Naive B cell (primary cell): ENCODE data around the gene PRKAR1A. TPM values are rescaled to one million over a fixed set of nuclear protein-coding genes. Genes with fewer than 3 reads are reported as not detected.

Experiments
- ATAC-seq, 2 donors: fragments of 150-1000 bp; cut with Tn5 transposase; 2 replicates each; pipeline ENCODE4 v1.10.0; 2021; ENCODE audit warnings: low read depth in 2 of 2, mild to moderate bottlenecking in 2 of 2, moderate library complexity in 2 of 2
- DNase-seq: peaks from one replicate; pipeline ENCODE4 v3.0.0; 2022
- H3K27ac Mint-ChIP-seq, 6 donors: one replicate each; pipeline ENCODE4 v1.8.0; 2020 to 2022; ENCODE audit warnings: mild to moderate bottlenecking in 6 of 6, mixed read lengths in 6 of 6, moderate library complexity in 5 of 6, inconsistent platforms in 2 of 6
- H3K27me3 Mint-ChIP-seq, 3 donors: one replicate each; pipeline ENCODE4 v1.8.0; 2021 to 2022; ENCODE audit warnings: mixed read lengths in 3 of 3, mild to moderate bottlenecking in 1 of 3
- H3K36me3 Mint-ChIP-seq, 2 donors: one replicate each; pipeline ENCODE4 v1.8.0; 2020 to 2022; ENCODE audit warnings: mixed read lengths in 2 of 2, inconsistent platforms in 1 of 2, mild to moderate bottlenecking in 1 of 2
- H3K4me1 Mint-ChIP-seq, 3 donors: one replicate each; pipeline ENCODE4 v1.8.0; 2020 to 2022; ENCODE audit warnings: mixed read lengths in 3 of 3, inconsistent platforms in 1 of 3, mild to moderate bottlenecking in 1 of 3, moderate library complexity in 1 of 3
- H3K4me3 Mint-ChIP-seq, 8 donors: one replicate each; pipeline ENCODE4 v1.8.0; 2020 to 2022; ENCODE audit warnings: mild to moderate bottlenecking in 8 of 8, mixed read lengths in 8 of 8, moderate library complexity in 8 of 8, inconsistent platforms in 2 of 8
- H3K9me3 Mint-ChIP-seq, 7 donors: one replicate each; pipeline ENCODE4 v1.8.0; 2020 to 2022; ENCODE audit warnings: mixed read lengths in 7 of 7, mild to moderate bottlenecking in 5 of 7, inconsistent platforms in 2 of 7, moderate library complexity in 1 of 7
- polyA plus RNA-seq, 6 donors: library from polyadenylated mRNA; unstranded; fragments of 300-500 nt; fragmentation: Illumina TruSeq; gene quantifications; one replicate each; pipeline ENCODE4 v1.2.3, GENCODE V29; 2021; ENCODE audit warnings: low read depth in 6 of 6

Gene PRKAR1A
- polyA plus RNA-seq, 6 donors from 2014 or later, result 183 to 245 (median 212) TPM

DNA sequence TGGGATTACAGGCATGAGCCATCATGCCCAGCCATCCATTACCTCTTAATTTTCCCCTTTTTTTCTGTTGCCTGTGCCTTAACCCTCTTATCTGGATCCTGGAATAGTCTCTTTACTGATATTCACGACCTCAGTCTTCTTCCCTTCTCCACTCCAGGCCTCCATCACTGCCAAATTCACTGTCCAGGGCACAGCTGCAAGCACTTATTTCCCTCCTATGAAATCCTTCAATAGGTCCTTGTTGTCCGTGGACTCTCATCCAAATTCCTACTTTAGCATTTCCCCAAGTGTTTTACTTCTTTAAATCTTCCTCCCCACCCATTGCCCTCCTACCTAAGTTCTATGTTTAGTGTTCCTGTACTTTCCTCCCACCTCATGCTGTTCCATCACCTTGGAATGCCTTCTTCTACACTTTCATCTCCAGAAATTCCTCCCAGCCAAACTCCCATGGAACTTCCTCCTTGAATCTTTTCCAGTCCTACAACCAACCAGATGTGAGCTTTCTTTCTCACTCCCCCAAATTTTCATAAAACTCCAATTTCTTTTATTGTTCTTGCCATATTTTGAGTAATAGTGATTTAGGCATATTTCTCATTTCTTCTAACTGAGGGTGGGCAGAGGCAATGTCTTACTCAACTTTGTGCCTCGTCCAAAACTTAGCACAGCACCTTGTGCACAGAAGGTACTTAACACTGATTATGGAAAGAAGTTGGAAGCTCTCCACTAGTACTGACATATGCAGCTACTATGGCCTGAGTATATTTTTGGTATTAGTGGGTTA, 53.6 kb downstream of the PRKAR1A start:
- DNase-seq (no peak), ATAC-seq (no peak)
- Mint-ChIP-seq H3K4me1 (no peaks in the 10 kb centered on the region), H3K4me3 (no peak overlapping the region), H3K27ac (peak overlapping the region in 2 of 6 donors; percentile 30 to 58), H3K36me3 (no peaks in the 10 kb centered on the region), H3K27me3 (peaks cover 14 to 25% (median 17%) of the 10 kb centered on the region in 3 donors), H3K9me3 (peaks cover 0 to 4% (median 0%) of the 10 kb centered on the region in 7 donors)

DNA sequence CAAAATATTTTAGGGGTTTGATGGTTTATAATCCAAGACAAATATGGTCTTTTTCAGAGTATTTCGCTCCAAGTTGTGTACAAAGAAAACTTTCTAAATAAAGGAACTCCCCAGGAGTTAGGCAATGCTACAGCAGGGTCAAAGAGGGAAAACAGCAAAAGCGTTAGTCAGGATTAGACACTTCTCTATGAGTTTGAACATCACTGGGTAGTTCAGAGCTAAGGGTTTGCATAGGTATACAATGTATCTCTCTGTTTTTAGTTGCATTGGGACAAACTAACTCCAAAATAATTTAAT, 54.2 kb downstream of the PRKAR1A start:
- Mint-ChIP-seq H3K27me3 (peaks cover 14 to 25% (median 17%) of the 10 kb centered on the region in 3 donors), H3K4me1 (no peaks in the 10 kb centered on the region), H3K27ac (no peak overlapping the region), H3K9me3 (peaks cover 0 to 4% (median 0%) of the 10 kb centered on the region in 7 donors), H3K4me3 (no peak overlapping the region), H3K36me3 (no peaks in the 10 kb centered on the region)
- DNase-seq, result no peak
- no peak for ATAC-seq

DNA sequence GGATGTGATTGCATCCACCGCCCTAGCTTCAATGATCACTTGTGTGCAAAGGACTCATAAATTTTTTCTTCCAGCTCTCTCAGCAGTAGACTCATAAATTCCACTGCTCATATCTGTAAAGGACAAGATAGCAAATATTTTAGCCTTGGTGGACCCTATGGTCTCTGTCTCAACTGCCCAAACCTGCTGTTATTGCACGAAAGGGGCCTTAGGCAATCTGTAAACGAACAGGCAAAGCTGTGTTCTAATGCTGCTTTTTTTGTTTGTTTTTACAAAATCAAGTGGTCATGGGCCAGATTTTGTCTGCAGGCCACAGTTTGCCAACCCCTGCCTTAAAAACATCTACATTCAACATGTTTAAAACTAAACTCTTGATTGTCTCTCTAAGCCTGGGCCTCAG, 54.8 kb downstream of the PRKAR1A start:
- H3K27me3 Mint-ChIP-seq, result peaks cover 14 to 25% (median 17%) of the 10 kb centered on the region in 3 donors
- no peaks in the 10 kb centered on the region for H3K4me1 Mint-ChIP-seq

DNA sequence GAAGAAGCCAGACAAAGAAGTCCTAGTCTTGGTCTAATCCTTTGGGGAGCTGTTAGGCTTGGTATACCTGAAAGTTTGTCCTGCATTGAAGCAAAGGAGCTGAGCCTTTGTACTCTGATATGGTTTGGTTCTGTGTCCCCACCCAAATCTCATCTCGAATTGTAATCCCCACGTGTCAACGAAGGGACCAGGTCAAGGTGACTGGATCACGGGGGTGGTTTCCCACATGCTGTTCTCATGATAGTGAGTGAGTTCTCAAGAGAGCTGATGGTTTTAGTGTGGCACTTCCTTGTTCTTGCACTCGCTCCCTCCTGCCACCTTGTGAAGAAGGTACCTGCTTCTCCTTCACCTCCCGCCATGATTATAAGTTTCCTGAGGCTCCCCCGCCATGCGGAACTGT, 55.4 kb downstream of the PRKAR1A start:
- ATAC-seq, result no peak
- DNase-seq, result no peak
- Mint-ChIP-seq H3K27me3 (peaks cover 14 to 25% (median 17%) of the 10 kb centered on the region in 3 donors), H3K27ac (no peak overlapping the region), H3K36me3 (no peaks in the 10 kb centered on the region), H3K9me3 (peaks cover 0 to 4% (median 0%) of the 10 kb centered on the region in 7 donors), H3K4me1 (no peaks in the 10 kb centered on the region), H3K4me3 (no peak overlapping the region)

More for the DNA sequence above, 54.8 kb downstream of the PRKAR1A start:
- Mint-ChIP-seq H3K27ac (no peak overlapping the region), H3K36me3 (no peaks in the 10 kb centered on the region), H3K4me3 (no peak overlapping the region), H3K9me3 (peaks cover 0 to 4% (median 0%) of the 10 kb centered on the region in 7 donors)
- DNase-seq (no peak), ATAC-seq (no peak)

DNA sequence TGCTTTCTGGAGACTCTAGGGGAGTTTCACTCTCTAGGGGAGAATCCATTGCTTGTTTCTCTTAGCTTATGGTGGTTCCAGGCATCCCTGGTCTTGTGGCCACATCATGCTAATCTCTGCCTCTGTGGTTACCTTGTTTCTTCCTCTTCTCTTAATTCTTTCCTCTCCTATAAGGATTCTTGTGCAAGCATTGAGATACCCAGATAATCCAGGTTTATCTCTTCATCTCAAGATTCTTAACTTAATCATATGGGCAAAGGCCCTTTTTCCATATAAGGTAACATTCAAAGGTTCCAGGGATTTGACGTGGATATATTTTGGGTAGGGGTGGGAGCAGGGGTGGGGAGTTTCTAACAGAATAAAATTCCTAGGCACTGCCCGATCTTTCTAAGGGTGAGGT, 56.4 kb downstream of the PRKAR1A start:
- no peak overlapping the region for H3K27ac Mint-ChIP-seq
- H3K27me3 Mint-ChIP-seq, result peaks cover 14 to 25% (median 17%) of the 10 kb centered on the region in 3 donors
- peaks cover 0 to 4% (median 0%) of the 10 kb centered on the region in 7 donors for H3K9me3 Mint-ChIP-seq
- no peaks in the 10 kb centered on the region for H3K36me3 Mint-ChIP-seq
- no peak overlapping the region for H3K4me3 Mint-ChIP-seq
- ATAC-seq, result no peak
- DNase-seq, result no peak
- no peaks in the 10 kb centered on the region for H3K4me1 Mint-ChIP-seq

DNA sequence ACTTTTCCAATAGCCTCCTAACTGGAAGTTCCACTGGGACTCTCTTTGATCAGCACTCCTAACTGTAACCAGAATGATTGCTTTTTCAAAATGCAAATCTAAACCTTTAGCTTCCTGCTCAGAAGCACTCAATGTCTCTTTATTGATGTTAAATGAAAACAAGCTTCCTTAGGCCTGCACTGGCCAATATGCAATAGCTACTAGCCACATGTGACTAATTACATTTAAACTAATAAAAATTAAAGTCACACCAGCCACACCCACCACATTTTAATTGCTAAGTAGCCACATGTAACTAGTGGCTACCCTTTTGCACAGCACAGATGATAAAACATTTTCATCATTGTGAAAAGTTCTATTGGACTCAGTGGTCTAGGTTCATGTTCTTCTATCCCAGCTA, 57.1 kb downstream of the PRKAR1A start:
- no peak overlapping the region for H3K4me3 Mint-ChIP-seq
- no peak overlapping the region for H3K27ac Mint-ChIP-seq
- no peaks in the 10 kb centered on the region for H3K36me3 Mint-ChIP-seq
- peaks cover 14 to 24% (median 17%) of the 10 kb centered on the region in 3 donors for H3K27me3 Mint-ChIP-seq
- no peak for ATAC-seq
- DNase-seq, result no peak
- peaks cover 0 to 4% (median 0%) of the 10 kb centered on the region in 7 donors for H3K9me3 Mint-ChIP-seq
- H3K4me1 Mint-ChIP-seq, result no peaks in the 10 kb centered on the region

DNA sequence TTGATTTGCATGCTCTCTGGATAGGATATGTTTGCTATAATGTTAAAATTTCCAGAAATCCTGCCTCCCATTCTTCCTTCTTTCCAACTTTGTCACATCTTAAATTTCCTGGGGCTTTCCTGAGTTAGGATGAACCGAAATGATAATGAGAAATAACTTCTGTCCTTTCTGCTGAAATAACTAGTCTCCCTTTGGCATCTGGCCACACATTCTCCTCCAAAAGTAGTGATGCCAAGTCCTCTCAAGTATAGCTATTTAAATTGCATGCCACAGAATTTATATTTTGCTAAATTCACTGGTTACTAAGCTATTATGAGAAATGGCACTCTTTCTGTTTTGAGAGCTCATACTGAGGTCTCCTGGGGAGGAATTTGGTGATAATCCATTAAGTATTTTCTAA, 58.3 kb downstream of the PRKAR1A start:
- no peak for DNase-seq
- H3K4me1 Mint-ChIP-seq, result no peaks in the 10 kb centered on the region
- no peak for ATAC-seq
- no peaks in the 10 kb centered on the region for H3K36me3 Mint-ChIP-seq
- H3K27me3 Mint-ChIP-seq, result peaks cover 12 to 17% (median 14%) of the 10 kb centered on the region in 3 donors
- no peak overlapping the region for H3K4me3 Mint-ChIP-seq
- H3K9me3 Mint-ChIP-seq, result peaks cover 0 to 3% (median 0%) of the 10 kb centered on the region in 7 donors
- no peak overlapping the region for H3K27ac Mint-ChIP-seq

DNA sequence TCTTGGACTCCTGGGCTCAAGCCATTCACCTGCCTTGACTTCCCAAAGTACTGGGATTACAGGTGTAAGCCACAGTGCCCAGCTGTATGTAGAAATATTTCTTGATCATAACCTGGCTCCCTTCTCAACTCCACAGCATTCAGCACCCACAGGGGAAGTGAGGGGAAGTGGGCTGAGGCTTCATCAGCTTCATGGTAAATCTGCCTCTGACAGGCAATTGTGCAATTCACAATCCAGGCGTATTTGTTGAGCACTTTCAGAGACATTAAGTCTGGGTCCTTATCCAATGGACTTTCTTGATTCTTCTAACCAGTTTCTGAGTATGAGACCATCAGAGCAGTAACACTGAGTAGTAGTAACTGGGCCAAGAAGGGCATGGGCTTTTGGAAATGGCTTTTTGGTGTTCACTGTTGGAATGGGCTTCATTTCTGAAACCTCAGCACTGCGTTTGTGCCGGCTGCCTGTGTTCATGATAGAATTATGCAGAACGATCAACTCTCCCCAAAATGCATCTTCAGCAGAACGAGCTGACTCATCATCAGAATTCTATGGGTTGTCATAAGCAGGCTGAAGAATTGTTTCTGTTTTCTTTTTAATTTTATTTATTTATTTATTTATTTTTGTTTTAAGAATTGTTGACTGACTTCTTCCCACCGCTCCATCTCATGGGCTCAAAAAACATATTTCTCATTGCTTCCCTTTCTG, 60.1 kb downstream of the PRKAR1A start:
- H3K27me3 Mint-ChIP-seq, result peaks cover 4 to 15% (median 7%) of the 10 kb centered on the region in 3 donors
- no peaks in the 10 kb centered on the region for H3K9me3 Mint-ChIP-seq
- ATAC-seq (no peak), DNase-seq (no peak)
- no peaks in the 10 kb centered on the region for H3K36me3 Mint-ChIP-seq
- H3K27ac Mint-ChIP-seq, result no peak overlapping the region
- no peak overlapping the region for H3K4me3 Mint-ChIP-seq
- H3K4me1 Mint-ChIP-seq, result no peaks in the 10 kb centered on the region

DNA sequence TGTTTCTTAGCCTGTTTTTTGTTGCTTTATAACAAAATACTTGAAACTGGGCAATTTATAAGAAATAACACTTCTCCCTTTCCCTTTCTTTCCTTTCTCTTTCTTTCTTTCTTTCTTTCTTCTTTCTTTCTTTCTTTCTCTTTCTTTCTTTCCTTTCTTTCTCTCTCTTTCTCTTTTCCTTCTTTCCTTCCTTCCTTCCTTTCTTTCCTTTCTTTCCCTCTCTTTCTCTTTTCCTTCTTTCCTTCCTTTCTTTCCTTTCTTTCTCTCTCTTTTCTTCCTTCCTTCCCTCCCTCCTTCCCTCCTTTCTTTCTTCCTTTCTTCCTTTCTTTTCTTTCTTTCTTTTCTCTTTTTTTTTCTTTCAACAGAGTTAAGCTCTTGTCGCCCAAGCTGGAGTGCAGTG, 61.1 kb downstream of the PRKAR1A start:
- DNase-seq (no peak), ATAC-seq (no peak)
- no peak overlapping the region for H3K4me3 Mint-ChIP-seq
- H3K9me3 Mint-ChIP-seq, result no peaks in the 10 kb centered on the region
- H3K36me3 Mint-ChIP-seq, result no peaks in the 10 kb centered on the region
- no peaks in the 10 kb centered on the region for H3K4me1 Mint-ChIP-seq
- H3K27ac Mint-ChIP-seq, result no peak overlapping the region
- H3K27me3 Mint-ChIP-seq, result peaks cover 4 to 16% (median 4%) of the 10 kb centered on the region in 3 donors

DNA sequence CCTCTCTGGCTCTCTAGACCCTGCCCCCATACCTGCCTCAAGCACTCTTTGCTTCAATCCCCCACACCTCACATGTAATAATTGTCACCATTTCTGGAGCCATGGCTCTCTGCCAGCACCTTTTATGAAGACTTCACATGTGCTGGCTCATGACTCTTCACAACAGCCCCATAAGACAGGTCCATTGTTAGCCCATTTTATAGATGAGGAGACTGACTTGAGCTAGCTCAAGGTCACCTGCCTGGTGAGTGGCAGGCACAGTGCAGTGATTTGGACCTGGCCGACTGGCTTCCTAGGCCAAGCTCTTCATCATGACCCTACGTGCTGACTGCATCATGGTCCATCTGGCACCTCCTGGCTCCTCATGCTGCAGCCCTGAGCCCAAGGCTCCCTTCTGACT, 63.9 kb downstream of the PRKAR1A start:
- no peaks in the 10 kb centered on the region for H3K4me1 Mint-ChIP-seq
- H3K36me3 Mint-ChIP-seq, result no peaks in the 10 kb centered on the region
- DNase-seq, result no peak
- peak overlapping the region in 1 of 8 donors; percentile 1 for H3K4me3 Mint-ChIP-seq
- peaks cover 0 to 4% (median 0%) of the 10 kb centered on the region in 7 donors for H3K9me3 Mint-ChIP-seq
- no peak overlapping the region for H3K27ac Mint-ChIP-seq
- ATAC-seq, result no peak
- peaks cover 0 to 9% (median 4%) of the 10 kb centered on the region in 3 donors for H3K27me3 Mint-ChIP-seq

DNA sequence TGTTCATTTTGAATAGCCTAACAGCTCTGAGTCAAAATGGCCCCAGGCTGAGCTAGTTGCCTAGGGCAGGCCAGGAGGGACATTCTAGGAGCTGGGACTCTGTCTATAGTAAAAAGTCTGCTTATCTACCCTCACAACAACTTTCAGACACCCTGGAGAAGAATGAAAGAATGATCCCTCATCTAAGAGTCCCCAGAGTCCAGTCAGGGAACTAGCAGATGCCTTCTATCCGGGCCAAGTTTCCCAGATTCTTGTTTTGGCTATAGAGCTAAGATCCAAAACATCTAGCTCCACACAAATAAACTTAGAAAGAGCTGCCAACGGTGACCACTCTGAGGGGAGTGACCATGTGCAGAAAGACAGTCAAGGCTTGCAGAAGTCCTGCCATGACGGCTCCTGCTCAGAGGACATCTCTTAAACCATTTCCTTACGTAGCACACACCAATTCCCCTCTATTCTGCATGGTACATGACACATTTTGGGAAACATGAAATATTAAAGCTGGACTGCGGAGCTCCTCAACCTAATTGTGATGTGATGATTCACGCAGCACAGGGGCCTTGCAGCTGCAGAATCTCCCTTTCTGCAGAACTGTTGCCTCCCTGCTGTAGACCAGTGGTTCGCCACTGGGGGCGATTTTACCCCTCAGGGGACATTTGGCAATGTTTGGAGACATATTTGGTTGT, 64.7 kb downstream of the PRKAR1A start:
- H3K4me3 Mint-ChIP-seq, result no peak overlapping the region
- DNase-seq (no peak), ATAC-seq (no peak)
- peaks cover 0 to 12% (median 6%) of the 10 kb centered on the region in 3 donors for H3K27me3 Mint-ChIP-seq
- peaks cover 0 to 4% (median 0%) of the 10 kb centered on the region in 7 donors for H3K9me3 Mint-ChIP-seq
- H3K27ac Mint-ChIP-seq, result no peak overlapping the region
- no peaks in the 10 kb centered on the region for H3K36me3 Mint-ChIP-seq
- H3K4me1 Mint-ChIP-seq, result no peaks in the 10 kb centered on the region

DNA sequence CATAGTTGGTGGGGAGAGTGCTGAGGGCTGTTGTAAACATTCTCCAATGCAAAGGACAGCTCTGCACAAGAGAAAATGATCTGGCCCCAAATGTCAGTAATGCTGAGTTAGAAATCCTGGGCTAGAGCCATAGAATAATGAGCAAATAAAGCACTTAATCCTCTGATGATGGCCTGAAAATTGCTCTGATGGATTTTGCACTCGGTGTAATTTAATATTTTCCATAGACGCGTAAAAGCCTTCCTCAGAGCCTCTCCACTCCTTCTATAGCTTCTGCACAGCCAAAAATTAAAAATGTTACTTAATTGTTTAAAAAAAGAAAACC, 65.2 kb downstream of the PRKAR1A start:
- ATAC-seq (no peak), DNase-seq (no peak)
- Mint-ChIP-seq H3K27me3 (peaks cover 0 to 12% (median 11%) of the 10 kb centered on the region in 3 donors), H3K9me3 (peaks cover 0 to 4% (median 0%) of the 10 kb centered on the region in 7 donors), H3K27ac (no peak overlapping the region), H3K4me3 (no peak overlapping the region), H3K4me1 (no peaks in the 10 kb centered on the region), H3K36me3 (no peaks in the 10 kb centered on the region)

DNA sequence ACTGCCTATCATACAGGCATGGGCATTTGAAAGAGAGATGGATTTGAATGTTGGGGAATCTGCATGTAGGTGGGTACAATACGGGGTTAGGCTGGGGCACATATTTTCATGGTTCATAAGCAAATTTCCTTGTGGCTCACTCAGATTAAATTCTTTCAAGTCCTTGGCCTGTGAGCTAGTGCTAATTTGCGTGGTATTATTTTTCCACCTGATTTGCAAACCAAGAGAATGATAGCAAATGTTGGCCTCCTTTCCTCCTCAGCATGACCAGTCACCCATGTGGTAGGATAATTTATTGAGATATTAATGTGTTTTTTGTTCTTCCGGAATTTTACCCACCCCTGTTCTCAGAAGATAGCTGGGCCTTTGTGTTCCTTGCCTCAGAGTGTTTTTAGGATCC, 66.0 kb downstream of the PRKAR1A start:
- H3K27ac Mint-ChIP-seq, result no peak overlapping the region
- DNase-seq (no peak), ATAC-seq (no peak)
- H3K4me1 Mint-ChIP-seq, result no peaks in the 10 kb centered on the region
- H3K4me3 Mint-ChIP-seq, result no peak overlapping the region
- peaks cover 0 to 4% (median 0%) of the 10 kb centered on the region in 7 donors for H3K9me3 Mint-ChIP-seq
- no peaks in the 10 kb centered on the region for H3K36me3 Mint-ChIP-seq
- H3K27me3 Mint-ChIP-seq, result peaks cover 0 to 15% (median 11%) of the 10 kb centered on the region in 3 donors
